Neural cell (in vitro differentiated cells): ENCODE results near the gene TBC1D14.

Experiments
- CTCF ChIP-seq: fragments of 450-650 bp; IDR thresholded peaks from 2 replicates; pipeline ENCODE4 v1.5.1; 2014; ENCODE audit warnings: antibody characterized with exemption, mild to moderate bottlenecking, moderate library complexity; ENCODE audit not compliant: poor library complexity, severe bottlenecking
- EP300 ChIP-seq: fragments of 450-650 bp; conservative IDR thresholded peaks from 2 replicates; pipeline ENCODE4 v1.6.1; 2014; ENCODE audit warnings: antibody characterized with exemption, mild to moderate bottlenecking, moderate library complexity; ENCODE audit not compliant: poor library complexity, severe bottlenecking
- EZH2 ChIP-seq: fragments of 200-600, 300-800 bp; shearing (Covaris generic), sonication (generic); IDR thresholded peaks from 2 replicates; pipeline ENCODE4 v1.6.1; 2014; ENCODE audit warnings: antibody characterized with exemption, low read length, borderline replicate concordance, mild to moderate bottlenecking; ENCODE audit not compliant: insufficient read depth, poor library complexity, severe bottlenecking
- MXI1 ChIP-seq: fragments of 450-650 bp; conservative IDR thresholded peaks from 2 replicates; pipeline ENCODE4 v1.6.1; 2014; ENCODE audit warnings: antibody characterized with exemption, mild to moderate bottlenecking; ENCODE audit not compliant: poor library complexity, severe bottlenecking
- POLR2AphosphoS5 ChIP-seq: IDR thresholded peaks from 2 replicates; pipeline ENCODE4 v1.6.1; 2012
- RAD21 ChIP-seq: fragments of 450-650 bp; conservative IDR thresholded peaks from 2 replicates; pipeline ENCODE4 v1.6.1; 2014; ENCODE audit warnings: antibody characterized with exemption, mild to moderate bottlenecking, moderate library complexity
- REST ChIP-seq: IDR thresholded peaks from 2 replicates; pipeline ENCODE4 v1.6.1; 2012; ENCODE audit warnings: borderline replicate concordance
- SMC3 ChIP-seq: fragments of 450-650 bp; conservative IDR thresholded peaks from 2 replicates; pipeline ENCODE4 v1.6.1; 2014; ENCODE audit warnings: antibody characterized with exemption, mild to moderate bottlenecking, moderate library complexity; ENCODE audit not compliant: poor library complexity
- TAF1 ChIP-seq: IDR thresholded peaks from 2 replicates; pipeline ENCODE4 v1.6.1; 2012; ENCODE audit warnings: low read depth

- TF ChIP-seq REST = no peak
- no peak for TF ChIP-seq TAF1
- TF ChIP-seq CTCF = no peak
- TF ChIP-seq POLR2AphosphoS5 = no peak
- TF ChIP-seq SMC3 = no peak
- no peak for TF ChIP-seq EP300
- TF ChIP-seq EZH2 = no peak
- TF ChIP-seq RAD21 = no peak
- no peak for TF ChIP-seq MXI1
Observed at GRCh38 chr4:7049295-7049694, 139.7 kb downstream of the TBC1D14 start.
